Measurements from ENCODE around the gene CLEC16A. TPM values are rescaled to one million over a fixed set of nuclear protein-coding genes. Genes with fewer than 3 reads are reported as not detected.

The CLEC16A gene
- total and polyA plus RNA-seq, 2 donors (not counting 1 experiment from before 2014, with no cell fraction given): 21.9 to 79.5 TPM

DNA sequence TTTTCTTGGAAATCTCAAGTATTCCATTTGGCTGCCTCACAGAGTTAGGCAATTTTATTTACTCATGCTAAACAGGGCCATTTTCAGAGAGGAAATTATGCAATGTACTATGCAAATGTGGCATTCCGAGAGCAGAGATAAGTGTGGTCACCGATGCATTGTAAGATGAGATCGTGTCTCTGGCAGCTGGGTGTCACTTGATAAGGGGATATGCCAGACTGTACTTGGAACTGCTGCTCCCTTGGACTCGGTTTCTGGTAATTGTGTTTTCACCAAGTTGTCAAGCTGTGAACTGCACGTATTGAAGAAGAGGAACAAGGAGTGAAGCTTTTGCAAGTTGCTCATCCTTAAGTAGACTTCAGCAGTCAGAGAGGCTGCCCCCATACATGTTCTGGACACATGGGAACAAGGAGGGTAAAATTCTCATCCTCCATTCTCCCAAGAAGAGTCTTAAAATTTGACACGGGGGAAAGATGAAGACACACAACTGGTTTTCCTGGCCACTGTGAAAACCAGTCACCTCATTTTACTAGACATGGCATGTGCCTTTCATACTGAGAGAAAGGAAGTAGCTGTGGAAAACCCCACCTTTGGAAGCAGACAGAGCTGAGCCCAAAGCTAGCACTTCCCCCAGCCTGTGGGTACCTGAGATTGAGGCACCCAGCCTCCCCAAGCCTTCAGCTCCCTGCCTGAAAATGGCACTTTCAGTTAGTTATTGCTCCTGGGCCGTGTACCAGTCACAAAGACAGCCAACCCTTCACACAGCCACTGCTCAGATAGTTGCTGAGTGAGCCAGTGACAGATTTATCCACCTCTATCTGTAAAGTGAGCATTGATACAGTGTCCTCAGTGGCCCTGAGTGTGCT is 160.9 kb downstream of the CLEC16A start:
- intact Hi-C loops (cut with micrococcal nuclease): loop anchor here (1.0 to 5.0 kb wide), 4 partner anchors 11 to 123 kb away; no protein-coding TSS in a partner anchor
- TF ChIP-seq EZH2 (IDR thresholded peaks at IDR 0.05; ENCODE audit: borderline replicate concordance, insufficient read depth, low read depth, low read length, poor library complexity, severe bottlenecking): no peak
- TF ChIP-seq, protein P1, sequence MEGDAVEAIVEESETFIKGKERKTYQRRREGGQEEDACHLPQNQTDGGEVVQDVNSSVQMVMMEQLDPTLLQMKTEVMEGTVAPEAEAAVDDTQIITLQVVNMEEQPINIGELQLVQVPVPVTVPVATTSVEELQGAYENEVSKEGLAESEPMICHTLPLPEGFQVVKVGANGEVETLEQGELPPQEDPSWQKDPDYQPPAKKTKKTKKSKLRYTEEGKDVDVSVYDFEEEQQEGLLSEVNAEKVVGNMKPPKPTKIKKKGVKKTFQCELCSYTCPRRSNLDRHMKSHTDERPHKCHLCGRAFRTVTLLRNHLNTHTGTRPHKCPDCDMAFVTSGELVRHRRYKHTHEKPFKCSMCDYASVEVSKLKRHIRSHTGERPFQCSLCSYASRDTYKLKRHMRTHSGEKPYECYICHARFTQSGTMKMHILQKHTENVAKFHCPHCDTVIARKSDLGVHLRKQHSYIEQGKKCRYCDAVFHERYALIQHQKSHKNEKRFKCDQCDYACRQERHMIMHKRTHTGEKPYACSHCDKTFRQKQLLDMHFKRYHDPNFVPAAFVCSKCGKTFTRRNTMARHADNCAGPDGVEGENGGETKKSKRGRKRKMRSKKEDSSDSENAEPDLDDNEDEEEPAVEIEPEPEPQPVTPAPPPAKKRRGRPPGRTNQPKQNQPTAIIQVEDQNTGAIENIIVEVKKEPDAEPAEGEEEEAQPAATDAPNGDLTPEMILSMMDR (IDR thresholded peaks at IDR 0.05): no peak
- peaks cover 18 to 23% of the 10 kb centered on the region in 2 donors for H3K4me1 ChIP-seq (ENCODE audit: control insufficient read depth in 2 of 2, insufficient read depth in 2 of 2, low read length in 2 of 2)
- peaks cover 7% of the 10 kb centered on the region for H3K79me2 ChIP-seq (ENCODE audit: control insufficient read depth, insufficient read depth, low read length)
- peaks cover 0 to 3% of the 10 kb centered on the region in 2 experiments for H3K36me3 ChIP-seq (replicated peaks in 1 of 2; ENCODE audit: control extremely low read depth in 1 of 2, control insufficient read depth in 1 of 2, extremely low read depth in 1 of 2, insufficient read depth in 2 of 2, low read length in 1 of 2)
- Mint-ChIP-seq H3K4me3 (peak overlapping the region; percentile 78), H3K27me3 (no peaks in the 10 kb centered on the region), H3K9me3 (ENCODE audit: insufficient read depth) (no peaks in the 10 kb centered on the region), H3K4me1 (peaks cover 34% of the 10 kb centered on the region), H3K27ac (peak overlapping the region; percentile 83)
- ChIA-PET POLR2A (interaction anchor here (0.6 kb wide), 1 partner anchor 10 kb away, joined by 4 read pairs; no protein-coding TSS in a partner anchor), CTCF (interaction anchor here (0.6 to 1.7 kb wide), 7 partner anchors 27 to 192 kb away, joined by 3 to 5 read pairs (median 3); partner anchors contain the start of gene SOCS1)
- H3K9ac ChIP-seq (ENCODE audit: low read length): peak overlapping the region; percentile 46
- H3K4me2 ChIP-seq (replicated peaks; ENCODE audit: low read depth, low read length, poor library complexity, severe bottlenecking): peak overlapping the region; percentile 58
- H3K4me3 ChIP-seq (ENCODE audit: control extremely low read depth in 1 of 5, extremely low read depth in 1 of 5, insufficient read depth in 1 of 5, low read depth in 2 of 5, low read length in 4 of 5): peak overlapping the region in 2 of 5 experiments; percentile 8
- no peaks in the 10 kb centered on the region for H4K20me1 ChIP-seq (ENCODE audit: control insufficient read depth, insufficient read depth, low read length, poor library complexity, severe bottlenecking)
- H3K27ac ChIP-seq (ENCODE audit: low read length in 2 of 2): peak overlapping the region in 1 of 2 donors; percentile 68
- 5% methylated on average over 5 of the region's 7 CpGs for WGBS (ENCODE audit: insufficient coverage)
- no peaks in the 10 kb centered on the region for H3K27me3 ChIP-seq (replicated peaks in 1 of 4; ENCODE audit: control extremely low read depth in 1 of 4, control insufficient read depth in 3 of 4, insufficient read depth in 4 of 4, low read length in 3 of 4)
- DNase-seq (peak; percentile 70), ATAC-seq (ENCODE audit: low read depth) (peak; percentile 92)
- no peak overlapping the region for H2AFZ ChIP-seq (ENCODE audit: insufficient read depth, low read depth, low read length, poor library complexity, severe bottlenecking)
- H3K9me3 ChIP-seq (ENCODE audit: control extremely low read depth in 1 of 3, control insufficient read depth in 2 of 3, insufficient read depth in 1 of 3, low read length in 2 of 3): peaks cover 0 to 3% (median 0%) of the 10 kb centered on the region in 3 donors
